HepG2 (cell line): ENCODE results near the gene PRDX3. TPM values are rescaled to one million over a fixed set of nuclear protein-coding genes. Genes with fewer than 3 reads are reported as not detected.

Experiments used
- LCORL ChIP-seq, 2 experiments: fragments of 450-650 bp in 1 of 2; sonication (generic) in 1 of 2; formaldehyde crosslinking in 1 of 2; IDR thresholded peaks; 2 replicates each; pipeline versions ENCODE4 v1.5.0 to v1.6.1; 2017 to 2020; ENCODE audit warnings: antibody characterized with exemption in 1 of 2, missing genetic modification reagents in 1 of 2
- MYC ChIP-seq: sonication (generic); formaldehyde crosslinking; IDR thresholded peaks from 2 replicates; pipeline ENCODE4 v1.9.0; 2021; ENCODE audit warnings: missing genetic modification reagents, borderline replicate concordance
- RARG ChIP-seq: sonication (generic); formaldehyde crosslinking; IDR thresholded peaks from 2 replicates; pipeline ENCODE4 v1.4.0; 2020; ENCODE audit warnings: low read depth, mild to moderate bottlenecking, missing genetic modification reagents
- RBFOX2 ChIP-seq: fragments of 200-400 bp; formaldehyde crosslinking; IDR thresholded peaks from 2 replicates; pipeline ENCODE4 v1.6.1; 2017; ENCODE audit warnings: low read depth, mild to moderate bottlenecking, low read length
- RXRB ChIP-seq: IDR thresholded peaks from 2 replicates; pipeline ENCODE4 v1.6.1; 2016; ENCODE audit warnings: borderline replicate concordance, missing genetic modification reagents, missing compliant biosample characterization
- SKI ChIP-seq: fragments of 450-650 bp; IDR thresholded peaks from one replicate; pipeline ENCODE4 v1.6.1; 2018; ENCODE audit warnings: mild to moderate bottlenecking; ENCODE audit not compliant: partially characterized antibody
- SP1 ChIP-seq, 2 experiments: fragments of 450-650 bp in 1 of 2; sonication (generic) in 1 of 2; formaldehyde crosslinking in 1 of 2; IDR thresholded peaks; 2 replicates each; pipeline versions ENCODE4 v1.4.0 to v1.6.1; 2016 to 2020; ENCODE audit warnings: missing genetic modification reagents in 1 of 2
- ZFP62 ChIP-seq: sonication (generic); formaldehyde crosslinking; IDR thresholded peaks from 2 replicates; pipeline ENCODE4 v1.4.0; 2020; ENCODE audit warnings: missing genetic modification reagents
- ZFY ChIP-seq: sonication (generic); formaldehyde crosslinking; IDR thresholded peaks from 2 replicates; pipeline ENCODE4 v1.4.0; 2020; ENCODE audit warnings: missing genetic modification reagents
- ZNF234 ChIP-seq: sonication (generic); formaldehyde crosslinking; conservative IDR thresholded peaks from 2 replicates; pipeline ENCODE4 v1.5.1; 2020; ENCODE audit warnings: mild to moderate bottlenecking, missing genetic modification reagents
- ZNF431 ChIP-seq: sonication (generic); formaldehyde crosslinking; IDR thresholded peaks from 2 replicates; pipeline ENCODE4 v1.9.0; 2022; ENCODE audit warnings: missing genetic modification reagents, low read depth, mild to moderate bottlenecking, borderline replicate concordance
- ZNF616 ChIP-seq: sonication (generic); formaldehyde crosslinking; IDR thresholded peaks from 2 replicates; pipeline ENCODE4 v1.5.0; 2020; ENCODE audit warnings: low read depth, mild to moderate bottlenecking, missing genetic modification reagents
- ZNF670 ChIP-seq: sonication (generic); formaldehyde crosslinking; IDR thresholded peaks from 2 replicates; pipeline ENCODE4 v1.8.0; 2022; ENCODE audit warnings: mild to moderate bottlenecking, missing genetic modification reagents, borderline replicate concordance
- ZNF768 ChIP-seq: sonication (generic); formaldehyde crosslinking; IDR thresholded peaks from 2 replicates; pipeline ENCODE4 v1.4.0; 2020; ENCODE audit warnings: missing genetic modification reagents
- polyA plus RNA-seq, 8 experiments: library from polyadenylated mRNA; depleted of rRNA in 3 of 8; stranded (reverse) in 7 of 8; unstranded in 1 of 8; fragments of >200 nt; fragmentation: Illumina TruSeq in 4 of 8; extraction: Trizol in 4 of 8; gene quantifications; 2 replicates each; pipeline versions ENCODE4 v1.2.1 to v1.2.3, GENCODE V29; 2011 to 2016; ENCODE audit warnings: low read depth in 4 of 8, missing spikeins in 1 of 8, mixed read lengths in 1 of 8; ENCODE audit not compliant: insufficient read depth in 1 of 8
- total RNA-seq, 5 experiments: library from RNA; depleted of rRNA; stranded (reverse); fragments of >200 nt; fragmentation: Illumina TruSeq; extraction: Trizol; gene quantifications; 2 replicates each; pipeline ENCODE4 v1.2.3, GENCODE V29; 2016; ENCODE audit warnings: low read depth in 1 of 5
- TF ChIP-seq, protein P1 (sequence below): sonication (generic); formaldehyde crosslinking; IDR thresholded peaks from 2 replicates; pipeline ENCODE4 v1.8.1; 2023; ENCODE audit warnings: mild to moderate bottlenecking, missing genetic modification reagents
- TF ChIP-seq, protein P2 (sequence below): sonication (generic); formaldehyde crosslinking; IDR thresholded peaks from 2 replicates; pipeline ENCODE4 v1.9.0; 2022; ENCODE audit warnings: missing genetic modification reagents, mild to moderate bottlenecking, borderline replicate concordance
- TF ChIP-seq, protein P3 (sequence below): sonication (generic); formaldehyde crosslinking; IDR thresholded peaks from 2 replicates; pipeline ENCODE4 v1.4.0; 2020; ENCODE audit warnings: low read depth, mild to moderate bottlenecking, missing genetic modification reagents
- TF ChIP-seq, protein P4 (sequence below): sonication (generic); formaldehyde crosslinking; IDR thresholded peaks from 2 replicates; pipeline ENCODE4 v1.8.1; 2023; ENCODE audit warnings: mild to moderate bottlenecking, missing genetic modification reagents
- TF ChIP-seq, protein P5 (sequence below): sonication (generic); formaldehyde crosslinking; IDR thresholded peaks from 2 replicates; pipeline ENCODE4 v1.5.1; 2020; ENCODE audit warnings: mild to moderate bottlenecking, missing genetic modification reagents, borderline replicate concordance

PRDX3 gene
- total and polyA plus RNA-seq, 2 of the 13 experiments (the other 11 are each of a cell fraction or from before 2014, with no cell fraction given): 407 to 565 TPM

DNA sequence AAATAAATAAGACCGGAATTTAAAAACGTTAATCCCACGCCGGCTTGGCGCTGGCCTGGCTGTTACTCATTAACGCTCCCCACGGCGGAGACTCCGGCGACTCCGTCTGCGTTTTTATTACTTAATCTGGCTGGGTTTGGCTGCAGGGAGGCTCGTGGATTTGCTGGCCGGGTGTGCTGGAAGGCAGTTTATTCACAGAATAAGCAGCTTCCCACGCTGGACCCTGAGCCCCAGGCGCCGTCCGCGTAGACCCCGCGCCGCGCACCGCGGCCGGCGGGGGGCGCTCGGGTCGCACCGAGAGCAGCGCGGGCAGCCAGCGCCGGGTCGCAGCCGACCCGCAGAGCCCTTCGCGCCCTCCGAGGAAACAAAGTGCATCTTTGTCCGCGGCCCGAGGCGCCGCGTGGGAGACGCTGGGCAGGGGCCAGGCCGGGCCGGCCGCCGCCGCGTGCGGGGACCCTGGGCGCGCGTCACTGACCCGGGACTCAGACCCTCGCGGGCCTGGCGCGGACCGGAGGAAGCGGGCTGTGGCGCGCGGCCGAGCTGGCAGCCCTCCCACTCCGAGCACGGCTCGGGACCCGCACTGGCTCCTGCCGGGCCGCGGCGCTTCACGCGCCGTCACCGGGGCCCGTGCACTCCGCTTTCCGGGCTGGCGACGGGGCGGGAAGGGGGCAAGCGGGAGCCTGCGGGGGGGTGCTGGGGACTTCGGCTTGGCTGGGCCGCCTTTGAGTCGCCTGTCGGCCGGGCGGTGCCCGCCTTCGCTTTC, 28.2 kb upstream of the PRDX3 start (continued):
- TF ChIP-seq, protein P1, sequence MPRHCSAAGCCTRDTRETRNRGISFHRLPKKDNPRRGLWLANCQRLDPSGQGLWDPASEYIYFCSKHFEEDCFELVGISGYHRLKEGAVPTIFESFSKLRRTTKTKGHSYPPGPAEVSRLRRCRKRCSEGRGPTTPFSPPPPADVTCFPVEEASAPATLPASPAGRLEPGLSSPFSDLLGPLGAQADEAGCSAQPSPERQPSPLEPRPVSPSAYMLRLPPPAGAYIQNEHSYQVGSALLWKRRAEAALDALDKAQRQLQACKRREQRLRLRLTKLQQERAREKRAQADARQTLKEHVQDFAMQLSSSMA (CRISPR knock-in tag): peak; percentile 38; the same call in 1 of the 2 replicates
- TF ChIP-seq, protein P2, sequence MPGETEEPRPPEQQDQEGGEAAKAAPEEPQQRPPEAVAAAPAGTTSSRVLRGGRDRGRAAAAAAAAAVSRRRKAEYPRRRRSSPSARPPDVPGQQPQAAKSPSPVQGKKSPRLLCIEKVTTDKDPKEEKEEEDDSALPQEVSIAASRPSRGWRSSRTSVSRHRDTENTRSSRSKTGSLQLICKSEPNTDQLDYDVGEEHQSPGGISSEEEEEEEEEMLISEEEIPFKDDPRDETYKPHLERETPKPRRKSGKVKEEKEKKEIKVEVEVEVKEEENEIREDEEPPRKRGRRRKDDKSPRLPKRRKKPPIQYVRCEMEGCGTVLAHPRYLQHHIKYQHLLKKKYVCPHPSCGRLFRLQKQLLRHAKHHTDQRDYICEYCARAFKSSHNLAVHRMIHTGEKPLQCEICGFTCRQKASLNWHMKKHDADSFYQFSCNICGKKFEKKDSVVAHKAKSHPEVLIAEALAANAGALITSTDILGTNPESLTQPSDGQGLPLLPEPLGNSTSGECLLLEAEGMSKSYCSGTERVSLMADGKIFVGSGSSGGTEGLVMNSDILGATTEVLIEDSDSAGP (CRISPR knock-in tag): peak; percentile 36; the same call in 1 of the 2 replicates
- TF ChIP-seq ZFY (CRISPR knock-in tag) (peak; percentile 67), MYC (CRISPR knock-in tag) (peak; percentile 17; the same call in 1 of the 2 replicates), RBFOX2 (peak; percentile 92), ZNF616 (CRISPR knock-in tag) (no peak), RARG (CRISPR knock-in tag) (no peak), SKI (peak; percentile 66), ZNF670 (CRISPR knock-in tag) (no peak), ZNF431 (CRISPR knock-in tag) (no peak), SP1 (IDR thresholded peaks at IDR 0.05) (no peak), SP1 (CRISPR knock-in tag; IDR thresholded peaks at IDR 0.05) (0 out of 2 replicates have a peak, but pooled peaks have one; percentile 5), ZNF234 (CRISPR knock-in tag) (no peak), ZFP62 (CRISPR knock-in tag) (no peak), ZNF768 (CRISPR knock-in tag) (no peak), LCORL (IDR thresholded peaks at IDR 0.05) (no peak), LCORL (CRISPR knock-in tag; IDR thresholded peaks at IDR 0.05) (0 out of 2 replicates have a peak, but pooled peaks have one; percentile 18), RXRB (CRISPR knock-in tag) (0 out of 2 replicates have a peak, but pooled peaks have one; percentile 3)
- TF ChIP-seq, protein P3, sequence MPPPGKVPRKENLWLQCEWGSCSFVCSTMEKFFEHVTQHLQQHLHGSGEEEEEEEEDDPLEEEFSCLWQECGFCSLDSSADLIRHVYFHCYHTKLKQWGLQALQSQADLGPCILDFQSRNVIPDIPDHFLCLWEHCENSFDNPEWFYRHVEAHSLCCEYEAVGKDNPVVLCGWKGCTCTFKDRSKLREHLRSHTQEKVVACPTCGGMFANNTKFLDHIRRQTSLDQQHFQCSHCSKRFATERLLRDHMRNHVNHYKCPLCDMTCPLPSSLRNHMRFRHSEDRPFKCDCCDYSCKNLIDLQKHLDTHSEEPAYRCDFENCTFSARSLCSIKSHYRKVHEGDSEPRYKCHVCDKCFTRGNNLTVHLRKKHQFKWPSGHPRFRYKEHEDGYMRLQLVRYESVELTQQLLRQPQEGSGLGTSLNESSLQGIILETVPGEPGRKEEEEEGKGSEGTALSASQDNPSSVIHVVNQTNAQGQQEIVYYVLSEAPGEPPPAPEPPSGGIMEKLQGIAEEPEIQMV (CRISPR knock-in tag): 0 out of 2 replicates have a peak, but pooled peaks have one; percentile 15
- TF ChIP-seq, protein P4, sequence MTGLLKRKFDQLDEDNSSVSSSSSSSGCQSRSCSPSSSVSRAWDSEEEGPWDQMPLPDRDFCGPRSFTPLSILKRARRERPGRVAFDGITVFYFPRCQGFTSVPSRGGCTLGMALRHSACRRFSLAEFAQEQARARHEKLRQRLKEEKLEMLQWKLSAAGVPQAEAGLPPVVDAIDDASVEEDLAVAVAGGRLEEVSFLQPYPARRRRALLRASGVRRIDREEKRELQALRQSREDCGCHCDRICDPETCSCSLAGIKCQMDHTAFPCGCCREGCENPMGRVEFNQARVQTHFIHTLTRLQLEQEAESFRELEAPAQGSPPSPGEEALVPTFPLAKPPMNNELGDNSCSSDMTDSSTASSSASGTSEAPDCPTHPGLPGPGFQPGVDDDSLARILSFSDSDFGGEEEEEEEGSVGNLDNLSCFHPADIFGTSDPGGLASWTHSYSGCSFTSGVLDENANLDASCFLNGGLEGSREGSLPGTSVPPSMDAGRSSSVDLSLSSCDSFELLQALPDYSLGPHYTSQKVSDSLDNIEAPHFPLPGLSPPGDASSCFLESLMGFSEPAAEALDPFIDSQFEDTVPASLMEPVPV (CRISPR knock-in tag): no peak
- TF ChIP-seq, protein P5, sequence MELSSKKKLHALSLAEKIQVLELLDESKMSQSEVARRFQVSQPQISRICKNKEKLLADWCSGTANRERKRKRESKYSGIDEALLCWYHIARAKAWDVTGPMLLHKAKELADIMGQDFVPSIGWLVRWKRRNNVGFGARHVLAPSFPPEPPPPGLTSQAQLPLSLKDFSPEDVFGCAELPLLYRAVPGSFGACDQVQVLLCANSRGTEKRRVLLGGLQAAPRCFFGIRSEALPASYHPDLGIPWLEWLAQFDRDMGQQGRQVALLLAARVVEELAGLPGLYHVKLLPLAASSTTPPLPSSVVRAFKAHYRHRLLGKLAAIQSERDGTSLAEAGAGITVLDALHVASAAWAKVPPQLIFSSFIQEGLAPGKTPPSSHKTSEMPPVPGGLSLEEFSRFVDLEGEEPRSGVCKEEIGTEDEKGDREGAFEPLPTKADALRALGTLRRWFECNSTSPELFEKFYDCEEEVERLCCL (CRISPR knock-in tag): no peak
